CD14-positive monocyte (primary cell): ENCODE results near the gene KRTAP5-4. TPM values are rescaled to one million over a fixed set of nuclear protein-coding genes. Genes with fewer than 3 reads are reported as not detected.
"Not testable (repeated sequence)": the region's sequence is repeated elsewhere in the genome, so short reads cannot be mapped to it uniquely, and the experiment has no call there.

Experiments
- DNase-seq, 3 donors: peaks; one replicate each; pipeline ENCODE4 v3.0.0-alpha.2; 2011 to 2022
- H2AFZ ChIP-seq: 2 replicates; pipeline ENCODE4 v1.6.0; 2012; ENCODE audit warnings: mild to moderate bottlenecking, low read depth, low read length, inconsistent platforms; ENCODE audit not compliant: insufficient read depth, poor library complexity, severe bottlenecking
- H3K27ac ChIP-seq, 2 donors: 1 replicate in 1 of 2; 2 replicates in 1 of 2; pipeline ENCODE4 v1.5.1; 2012 to 2013; ENCODE audit warnings: low read length in 2 of 2, control low read depth in 1 of 2, inconsistent platforms in 1 of 2, low read depth in 1 of 2, mild to moderate bottlenecking in 1 of 2
- H3K27me3 ChIP-seq, 2 donors: one replicate each; pipeline versions ENCODE4 v1.6.0 to v1.6.1; 2011 to 2013; ENCODE audit warnings: low read length in 2 of 2; ENCODE audit not compliant: control insufficient read depth in 2 of 2, insufficient read depth in 2 of 2
- H3K36me3 ChIP-seq, 2 donors: replicated peaks in 1 of 2; 1 replicate in 1 of 2; 2 replicates in 1 of 2; pipeline versions ENCODE4 v1.5.1 to v1.6.1; 2012 to 2013; ENCODE audit warnings: low read length in 2 of 2, control low read depth in 1 of 2, inconsistent platforms in 1 of 2, mild to moderate bottlenecking in 1 of 2; ENCODE audit not compliant: insufficient read depth in 2 of 2, control insufficient read depth in 1 of 2
- H3K4me1 ChIP-seq, 2 donors: 1 replicate in 1 of 2; 2 replicates in 1 of 2; pipeline versions ENCODE4 v1.5.1 to v1.6.1; 2012 to 2013; ENCODE audit warnings: low read length in 2 of 2, control low read depth in 1 of 2, inconsistent platforms in 1 of 2, mild to moderate bottlenecking in 1 of 2, moderate library complexity in 1 of 2; ENCODE audit not compliant: insufficient read depth in 2 of 2, control insufficient read depth in 1 of 2
- H3K4me2 ChIP-seq: replicated peaks from 2 replicates; pipeline ENCODE3; 2012; ENCODE audit warnings: low read length, moderate library complexity, mild to moderate bottlenecking; ENCODE audit not compliant: poor library complexity, severe bottlenecking; ENCODE audit errors: extremely low read depth
- H3K4me3 ChIP-seq, 3 experiments: fragments of 200-600 bp in 1 of 3; sonication (generic) in 1 of 3; replicated peaks in 1 of 3; 1 replicate in 2 of 3; 2 replicates in 1 of 3; pipeline ENCODE4 v1.5.1; 2011 to 2013; ENCODE audit warnings: low read length in 3 of 3, mild to moderate bottlenecking in 3 of 3, control low read depth in 2 of 3, low read depth in 2 of 3, inconsistent platforms in 1 of 3, moderate library complexity in 1 of 3
- H3K79me2 ChIP-seq: 2 replicates; pipeline ENCODE4 v1.6.0; 2012; ENCODE audit warnings: mild to moderate bottlenecking, control low read depth, inconsistent platforms, low read length, moderate library complexity; ENCODE audit not compliant: insufficient read depth
- H3K9ac ChIP-seq: 2 replicates; pipeline ENCODE4 v1.6.0; 2017; ENCODE audit warnings: low read length, mild to moderate bottlenecking; ENCODE audit not compliant: insufficient read depth, poor library complexity, severe bottlenecking
- H3K9me3 ChIP-seq, 2 donors: replicated peaks in 1 of 2; 1 replicate in 1 of 2; 2 replicates in 1 of 2; pipeline versions ENCODE4 v1.5.1 to v1.6.1; 2012 to 2013; ENCODE audit warnings: low read length in 2 of 2, control low read depth in 1 of 2; ENCODE audit not compliant: control insufficient read depth in 1 of 2, insufficient read depth in 1 of 2
- H4K20me1 ChIP-seq: 2 replicates; pipeline ENCODE4 v1.6.0; 2012; ENCODE audit warnings: mild to moderate bottlenecking, low read length, control low read depth, moderate library complexity; ENCODE audit not compliant: insufficient read depth
- H3K27ac Mint-ChIP-seq, 7 donors: one replicate each; pipeline ENCODE4 v1.8.0; 2020; ENCODE audit warnings: mild to moderate bottlenecking in 7 of 7, mixed read lengths in 7 of 7, moderate library complexity in 6 of 7, inconsistent platforms in 2 of 7
- H3K27me3 Mint-ChIP-seq, 3 donors: one replicate each; pipeline ENCODE4 v1.8.0; 2021 to 2022; ENCODE audit warnings: low read depth in 3 of 3, mild to moderate bottlenecking in 3 of 3, mixed read lengths in 3 of 3, moderate library complexity in 3 of 3, inconsistent platforms in 1 of 3
- H3K36me3 Mint-ChIP-seq, 2 donors: one replicate each; pipeline ENCODE4 v1.8.0; 2020; ENCODE audit warnings: mixed read lengths in 2 of 2, inconsistent platforms in 1 of 2, mild to moderate bottlenecking in 1 of 2
- H3K4me1 Mint-ChIP-seq: one replicate; pipeline ENCODE4 v1.8.0; 2020; ENCODE audit warnings: mild to moderate bottlenecking, mixed read lengths
- H3K4me3 Mint-ChIP-seq, 2 donors: one replicate each; pipeline ENCODE4 v1.8.0; 2020; ENCODE audit warnings: mild to moderate bottlenecking in 2 of 2, mixed read lengths in 2 of 2, moderate library complexity in 1 of 2
- H3K9me3 Mint-ChIP-seq, 7 donors: one replicate each; pipeline ENCODE4 v1.8.0; 2020 to 2022; ENCODE audit warnings: mixed read lengths in 7 of 7, mild to moderate bottlenecking in 6 of 7, moderate library complexity in 6 of 7, inconsistent platforms in 2 of 7
- WGBS: methylation state at CpG from one replicate; pipeline ENCODE4 v1.1.5; 2013; ENCODE audit warnings: missing lambda C conversion rate; ENCODE audit not compliant: insufficient coverage; 5-methylcytosine and 5-hydroxymethylcytosine counted together
- intact Hi-C, 2 donors: fragments of 100-400 bp; cut with micrococcal nuclease; formaldehyde crosslinking; loops; one replicate each; pipeline versions ENCODE4 v1.15.0 to v1.15.1; 2023
- polyA plus RNA-seq, 3 donors: library from polyadenylated mRNA; depleted of rRNA in 1 of 3; unstranded in 2 of 3; stranded (reverse) in 1 of 3; fragments of 300-500 nt in 2 of 3; fragments of >200 nt in 1 of 3; fragmentation: Illumina TruSeq in 2 of 3; gene quantifications; 1 replicate in 2 of 3; 2 replicates in 1 of 3; pipeline ENCODE4 v1.2.3, GENCODE V29; 2012 to 2021
- TF ChIP-seq, protein P1 (sequence below): fragments of 200-600 bp; IDR thresholded peaks from one replicate; pipeline ENCODE4 v1.8.0; 2022; ENCODE audit warnings: antibody characterized with exemption, mild to moderate bottlenecking

KRTAP5-4 gene
- polyA plus RNA-seq, 3 donors, result not detected

DNA sequence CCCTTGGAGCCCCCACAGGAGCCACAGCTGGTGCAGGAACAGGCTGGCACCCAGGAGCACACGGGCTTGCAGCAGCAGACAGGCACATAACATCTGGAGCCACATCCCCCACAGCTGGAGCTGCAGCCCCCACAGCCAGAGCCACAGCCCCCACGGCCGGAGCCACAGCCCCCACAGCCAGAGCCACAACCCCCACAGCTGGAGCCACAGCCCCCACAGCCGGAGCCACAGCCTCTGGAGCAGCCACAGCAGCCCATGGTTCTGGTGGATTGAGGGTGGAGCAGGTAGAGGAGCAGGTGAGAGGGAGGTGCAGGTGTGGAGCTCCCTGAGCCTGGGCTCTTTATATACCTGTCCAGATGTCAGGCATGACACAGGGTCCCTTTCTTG is 24.0 kb downstream of the KRTAP5-4 start, which contains the start of gene KRTAP5-2:
Gene KRTAP5-2 (minus strand): TSS at position 301 of the 387 bp plus-strand sequence. CDS start 44 bp downstream, at position 257.
- Histone ChIP-seq H4K20me1 (no peaks in the 10 kb centered on the region), H3K4me1 (no peaks in the 10 kb centered on the region), H3K4me2 (no peak within 1 kb of the TSS), H3K36me3 (no peaks in the 10 kb centered on the region), H3K79me2 (no peaks in the 10 kb centered on the region), H3K9ac (no peak within 1 kb of the TSS), H3K27me3 (peaks cover 5 to 25% of the 10 kb centered on the region in 2 donors), H3K9me3 (no peaks in the 10 kb centered on the region), H3K27ac (no peak within 1 kb of the TSS), H3K4me3 (no peak within 1 kb of the TSS), H2AFZ (no peak within 1 kb of the TSS)
- no peaks in the 10 kb centered on the region for H3K4me1 Mint-ChIP-seq
- intact Hi-C loops, result no loop called here
- peak within 1 kb of the TSS in 3 of 7 donors; percentile 23 to 62 (median 39) for H3K27ac Mint-ChIP-seq
- H3K4me3 Mint-ChIP-seq, result peak within 1 kb of the TSS in 1 of 2 donors; percentile 40
- peaks cover 56 to 75% (median 71%) of the 10 kb centered on the region in 3 donors for H3K27me3 Mint-ChIP-seq
- 0% methylated on average over 1 of the region's 4 CpGs for WGBS
- no peaks in the 10 kb centered on the region for H3K36me3 Mint-ChIP-seq
- TF ChIP-seq, protein P1, sequence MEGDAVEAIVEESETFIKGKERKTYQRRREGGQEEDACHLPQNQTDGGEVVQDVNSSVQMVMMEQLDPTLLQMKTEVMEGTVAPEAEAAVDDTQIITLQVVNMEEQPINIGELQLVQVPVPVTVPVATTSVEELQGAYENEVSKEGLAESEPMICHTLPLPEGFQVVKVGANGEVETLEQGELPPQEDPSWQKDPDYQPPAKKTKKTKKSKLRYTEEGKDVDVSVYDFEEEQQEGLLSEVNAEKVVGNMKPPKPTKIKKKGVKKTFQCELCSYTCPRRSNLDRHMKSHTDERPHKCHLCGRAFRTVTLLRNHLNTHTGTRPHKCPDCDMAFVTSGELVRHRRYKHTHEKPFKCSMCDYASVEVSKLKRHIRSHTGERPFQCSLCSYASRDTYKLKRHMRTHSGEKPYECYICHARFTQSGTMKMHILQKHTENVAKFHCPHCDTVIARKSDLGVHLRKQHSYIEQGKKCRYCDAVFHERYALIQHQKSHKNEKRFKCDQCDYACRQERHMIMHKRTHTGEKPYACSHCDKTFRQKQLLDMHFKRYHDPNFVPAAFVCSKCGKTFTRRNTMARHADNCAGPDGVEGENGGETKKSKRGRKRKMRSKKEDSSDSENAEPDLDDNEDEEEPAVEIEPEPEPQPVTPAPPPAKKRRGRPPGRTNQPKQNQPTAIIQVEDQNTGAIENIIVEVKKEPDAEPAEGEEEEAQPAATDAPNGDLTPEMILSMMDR, result no peak
- H3K9me3 Mint-ChIP-seq, result peaks cover 0 to 2% (median 0%) of the 10 kb centered on the region in 7 donors
- no peak for DNase-seq

DNA sequence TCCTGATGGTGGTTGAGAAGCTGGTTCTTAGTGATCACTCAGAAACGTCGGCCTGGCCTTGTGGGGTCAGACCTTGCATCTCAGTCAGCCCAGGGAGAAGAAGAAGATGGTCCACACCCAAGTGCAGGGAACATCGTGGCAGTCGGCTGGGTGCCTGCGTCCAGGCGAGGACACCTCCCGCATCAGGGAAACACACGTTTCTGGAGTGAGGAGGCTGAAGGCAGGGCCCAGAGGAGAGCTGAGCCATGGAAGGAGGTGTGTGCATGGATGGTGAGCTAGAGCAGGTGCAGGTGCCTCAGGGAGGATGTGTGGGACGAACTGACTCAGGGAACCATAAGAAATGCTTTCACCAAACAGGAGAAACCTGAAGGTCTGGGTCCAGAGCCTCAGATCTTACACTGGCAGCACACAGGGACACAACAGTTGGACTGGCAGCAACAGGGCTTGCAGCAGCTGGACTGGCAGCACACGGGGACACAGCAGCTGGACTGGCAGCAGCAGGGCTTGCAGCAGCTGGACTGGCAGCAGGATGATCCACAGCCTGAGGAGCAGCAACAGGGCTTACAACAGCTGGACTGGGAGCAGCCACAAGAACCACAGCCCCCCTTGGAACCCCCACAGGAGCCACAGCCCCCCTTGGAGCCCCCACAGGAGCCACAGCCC is 24.5 kb downstream of the KRTAP5-4 start:
- Histone ChIP-seq H3K27ac (no peak overlapping the region), H3K79me2 (no peaks in the 10 kb centered on the region), H2AFZ (no peak overlapping the region), H3K9ac (no peak overlapping the region), H3K4me1 (no peaks in the 10 kb centered on the region), H3K36me3 (no peaks in the 10 kb centered on the region), H3K4me3 (no peak overlapping the region), H4K20me1 (no peaks in the 10 kb centered on the region), H3K27me3 (peaks cover 5 to 30% of the 10 kb centered on the region in 2 donors), H3K4me2 (no peak overlapping the region), H3K9me3 (no peaks in the 10 kb centered on the region)
- peaks cover 57 to 80% (median 73%) of the 10 kb centered on the region in 3 donors for H3K27me3 Mint-ChIP-seq
- peaks cover 0 to 2% (median 0%) of the 10 kb centered on the region in 7 donors for H3K9me3 Mint-ChIP-seq
- peak overlapping the region in 2 of 7 donors; percentile 39 to 62 for H3K27ac Mint-ChIP-seq
- WGBS, result 88% methylated on average over 10 of the region's 10 CpGs
- H3K36me3 Mint-ChIP-seq, result no peaks in the 10 kb centered on the region
- TF ChIP-seq, protein P1, result no peak
- no peaks in the 10 kb centered on the region for H3K4me1 Mint-ChIP-seq
- peak overlapping the region in 1 of 2 donors; percentile 18 for H3K4me3 Mint-ChIP-seq
- no peak for DNase-seq
- intact Hi-C loops, result no loop called here

DNA sequence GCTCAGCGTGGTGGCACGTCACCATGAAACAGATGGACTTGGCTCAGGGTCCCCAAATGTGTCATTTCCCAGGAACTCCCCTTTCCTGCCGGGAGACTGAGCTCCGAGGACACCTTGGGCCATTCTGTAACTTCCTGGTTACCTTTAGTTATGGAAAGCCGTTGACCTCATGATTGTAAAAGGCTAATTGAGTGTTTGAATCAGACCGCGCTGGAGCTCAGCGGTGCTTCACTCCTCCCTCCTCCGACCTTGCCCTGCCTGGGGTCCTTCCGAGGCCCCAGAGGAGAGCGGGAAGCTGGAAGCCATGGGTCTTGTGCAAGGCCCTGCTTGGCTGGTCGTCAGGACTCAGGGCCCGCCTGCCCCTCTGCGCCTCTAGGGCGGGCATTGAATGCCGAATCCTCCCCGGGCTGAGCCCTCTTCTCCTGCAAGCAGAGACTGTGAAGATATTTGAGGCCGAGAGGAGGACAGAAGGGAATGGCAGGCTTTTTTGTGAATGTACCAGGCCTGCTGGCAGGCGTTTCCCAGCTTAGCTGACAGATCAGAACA is 25.3 kb downstream of the KRTAP5-4 start:
- Mint-ChIP-seq H3K4me3 (peak overlapping the region in 1 of 2 donors; percentile 52), H3K27me3 (peaks cover 60 to 83% (median 75%) of the 10 kb centered on the region in 3 donors)
- H2AFZ ChIP-seq, H3K36me3 Mint-ChIP-seq, H3K4me2 ChIP-seq, H3K4me3 ChIP-seq, H3K79me2 ChIP-seq, H3K9me3 Mint-ChIP-seq, intact Hi-C loops, H3K36me3 ChIP-seq, DNase-seq, H3K9me3 ChIP-seq, H3K4me1 ChIP-seq, H4K20me1 ChIP-seq, H3K27ac ChIP-seq, H3K27ac Mint-ChIP-seq, H3K9ac ChIP-seq, H3K4me1 Mint-ChIP-seq: not testable (repeated sequence)
- 86% methylated on average over 17 of the region's 19 CpGs for WGBS
- peaks cover 5 to 31% of the 10 kb centered on the region in 2 donors for H3K27me3 ChIP-seq
